ENCODE measurements around the gene SLC25A40.
"Not testable (repeated sequence)": the region's sequence is repeated elsewhere in the genome, so short reads cannot be mapped to it uniquely, and the experiment has no call there.

The SLC25A40 gene

GRCh38 chr7:87825369-87825768, 50.8 kb downstream of the SLC25A40 start:
- not testable (repeated sequence) for H3K36me3 ChIP-seq (ENCODE audit: insufficient read depth, low read length); H3K4me1 ChIP-seq (ENCODE audit: control insufficient read depth, insufficient read depth, low read length, unreplicated experiment); H3K4me3 ChIP-seq (ENCODE audit: low read depth, low read length); H2AFZ ChIP-seq (ENCODE audit: low read length, unreplicated experiment); H3K79me2 ChIP-seq (ENCODE audit: control insufficient read depth, insufficient read depth, low read length, unreplicated experiment); H3K27me3 ChIP-seq (ENCODE audit: insufficient read depth, low read length); H3K27ac ChIP-seq (ENCODE audit: low read depth, low read length)

DNA sequence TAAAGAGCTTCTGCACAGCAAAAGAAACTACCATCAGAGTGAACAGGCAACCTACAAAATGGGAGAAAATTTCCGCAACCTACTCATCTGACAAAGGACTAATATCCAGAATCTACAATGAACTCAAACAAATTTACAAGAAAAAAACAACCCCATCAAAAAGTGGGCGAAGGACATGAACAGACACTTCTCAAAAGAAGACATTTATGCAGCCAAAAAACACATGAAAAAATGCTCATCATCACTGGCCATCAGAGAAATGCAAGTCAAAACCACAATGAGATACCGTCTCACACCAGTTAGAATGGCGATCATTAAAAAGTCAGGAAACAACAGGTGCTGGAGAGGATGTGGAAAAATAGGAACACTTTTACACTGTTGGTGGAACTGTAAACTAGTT, 54.1 kb downstream of the SLC25A40 start:
- not testable (repeated sequence) for H3K27ac ChIP-seq (ENCODE audit: low read depth, low read length); H3K79me2 ChIP-seq (ENCODE audit: control insufficient read depth, insufficient read depth, low read length, unreplicated experiment); H3K27me3 ChIP-seq (ENCODE audit: insufficient read depth, low read length); H3K4me1 ChIP-seq (ENCODE audit: control insufficient read depth, insufficient read depth, low read length, unreplicated experiment); H3K4me3 ChIP-seq (ENCODE audit: low read depth, low read length); H3K36me3 ChIP-seq (ENCODE audit: insufficient read depth, low read length); H2AFZ ChIP-seq (ENCODE audit: low read length, unreplicated experiment)

DNA sequence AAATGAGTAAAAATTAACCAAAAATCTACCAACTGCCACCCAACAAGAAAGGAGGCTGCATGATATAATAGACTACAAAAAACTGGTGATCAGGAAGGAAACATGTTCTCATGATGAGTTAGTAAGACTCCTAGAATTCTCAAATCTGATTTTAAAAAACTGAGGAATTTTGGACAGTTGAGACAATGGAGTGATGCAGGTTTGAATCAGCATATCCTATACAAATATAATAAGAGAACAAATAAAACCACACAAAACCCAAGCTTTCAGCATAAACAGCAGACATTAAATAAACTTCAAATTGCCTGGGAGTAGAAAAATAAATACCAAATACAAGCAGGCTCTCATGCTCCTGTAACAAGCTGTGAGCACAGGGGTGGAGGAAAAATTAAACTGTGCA, 57.8 kb downstream of the SLC25A40 start:
- Histone ChIP-seq H3K27me3 (ENCODE audit: insufficient read depth, low read length) (no peaks in the 10 kb centered on the region), H2AFZ (ENCODE audit: low read length, unreplicated experiment) (no peak overlapping the region), H3K4me3 (ENCODE audit: low read depth, low read length) (no peak overlapping the region), H3K27ac (ENCODE audit: low read depth, low read length) (no peak overlapping the region), H3K4me1 (ENCODE audit: control insufficient read depth, insufficient read depth, low read length, unreplicated experiment) (no peaks in the 10 kb centered on the region), H3K79me2 (ENCODE audit: control insufficient read depth, insufficient read depth, low read length, unreplicated experiment) (no peaks in the 10 kb centered on the region), H3K36me3 (ENCODE audit: insufficient read depth, low read length) (no peaks in the 10 kb centered on the region)

- no peaks in the 10 kb centered on the region for H3K4me1 ChIP-seq (ENCODE audit: control insufficient read depth, insufficient read depth, low read length, unreplicated experiment)
These were observed 59.8 kb downstream of the SLC25A40 start for GRCh38 chr7:87816389-87816788.

GRCh38 chr7:87810726-87811125, 65.4 kb downstream of the SLC25A40 start:
- Histone ChIP-seq H3K27ac (ENCODE audit: low read depth, low read length) (no peak overlapping the region), H3K27me3 (ENCODE audit: insufficient read depth, low read length) (no peaks in the 10 kb centered on the region), H3K36me3 (ENCODE audit: insufficient read depth, low read length) (no peaks in the 10 kb centered on the region), H3K4me3 (ENCODE audit: low read depth, low read length) (no peak overlapping the region), H3K4me1 (ENCODE audit: control insufficient read depth, insufficient read depth, low read length, unreplicated experiment) (no peaks in the 10 kb centered on the region), H2AFZ (ENCODE audit: low read length, unreplicated experiment) (no peak overlapping the region), H3K79me2 (ENCODE audit: control insufficient read depth, insufficient read depth, low read length, unreplicated experiment) (no peaks in the 10 kb centered on the region)

More at GRCh38 chr7:87816389-87816788, 59.8 kb downstream of the SLC25A40 start:
- no peak overlapping the region for H3K4me3 ChIP-seq (ENCODE audit: low read depth, low read length)
- H2AFZ ChIP-seq (ENCODE audit: low read length, unreplicated experiment), result no peak overlapping the region
- H3K27ac ChIP-seq (ENCODE audit: low read depth, low read length), result no peak overlapping the region
- H3K36me3 ChIP-seq (ENCODE audit: insufficient read depth, low read length), result no peaks in the 10 kb centered on the region
- no peaks in the 10 kb centered on the region for H3K27me3 ChIP-seq (ENCODE audit: insufficient read depth, low read length)
- H3K79me2 ChIP-seq (ENCODE audit: control insufficient read depth, insufficient read depth, low read length, unreplicated experiment), result no peaks in the 10 kb centered on the region

- Histone ChIP-seq H3K79me2 (ENCODE audit: control insufficient read depth, insufficient read depth, low read length, unreplicated experiment) (no peaks in the 10 kb centered on the region), H2AFZ (ENCODE audit: low read length, unreplicated experiment) (no peak overlapping the region)
These were observed 66.0 kb downstream of the SLC25A40 start for GRCh38 chr7:87810130-87810529.

GRCh38 chr7:87806150-87806549, 70.0 kb downstream of the SLC25A40 start:
- Histone ChIP-seq H3K4me1 (ENCODE audit: control insufficient read depth, insufficient read depth, low read length, unreplicated experiment) (no peaks in the 10 kb centered on the region), H3K27me3 (ENCODE audit: insufficient read depth, low read length) (no peaks in the 10 kb centered on the region), H2AFZ (ENCODE audit: low read length, unreplicated experiment) (no peak overlapping the region), H3K4me3 (ENCODE audit: low read depth, low read length) (no peak overlapping the region), H3K36me3 (ENCODE audit: insufficient read depth, low read length) (no peaks in the 10 kb centered on the region), H3K27ac (ENCODE audit: low read depth, low read length) (no peak overlapping the region), H3K79me2 (ENCODE audit: control insufficient read depth, insufficient read depth, low read length, unreplicated experiment) (no peaks in the 10 kb centered on the region)

More at GRCh38 chr7:87810130-87810529, 66.0 kb downstream of the SLC25A40 start:
- no peaks in the 10 kb centered on the region for H3K36me3 ChIP-seq (ENCODE audit: insufficient read depth, low read length)
- H3K4me3 ChIP-seq (ENCODE audit: low read depth, low read length), result no peak overlapping the region
- no peaks in the 10 kb centered on the region for H3K27me3 ChIP-seq (ENCODE audit: insufficient read depth, low read length)
- no peaks in the 10 kb centered on the region for H3K4me1 ChIP-seq (ENCODE audit: control insufficient read depth, insufficient read depth, low read length, unreplicated experiment)
- H3K27ac ChIP-seq (ENCODE audit: low read depth, low read length), result no peak overlapping the region

DNA sequence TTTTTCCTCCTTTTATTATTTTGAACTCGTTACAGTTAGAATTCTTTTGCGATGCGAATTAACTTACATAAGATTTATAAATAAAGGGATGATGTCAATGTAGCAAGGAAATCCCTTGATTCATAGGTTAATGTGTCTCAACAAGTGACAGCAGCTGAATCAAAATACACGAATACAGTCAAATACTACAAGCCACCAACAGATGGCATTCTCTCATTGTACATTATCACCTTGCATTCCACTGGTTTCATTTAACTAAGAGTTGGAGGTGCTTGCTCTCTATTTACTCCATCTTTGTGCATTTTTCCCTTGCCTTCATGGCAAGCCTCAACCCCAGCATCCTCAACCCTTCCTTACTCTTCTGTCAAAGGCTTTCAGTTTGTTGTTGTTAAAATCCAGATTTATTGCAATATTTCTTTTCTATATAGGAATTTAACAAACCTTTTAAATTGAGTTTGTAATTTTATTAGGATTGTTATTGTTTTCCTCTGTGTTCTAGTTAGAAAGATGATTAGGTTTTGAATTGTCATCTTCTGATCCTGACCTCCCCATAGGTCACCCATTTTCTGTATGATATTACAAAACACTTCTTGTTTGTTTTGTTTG, 78.3 kb downstream of the SLC25A40 start:
- no peaks in the 10 kb centered on the region for H3K4me1 ChIP-seq (ENCODE audit: control insufficient read depth, insufficient read depth, low read length, unreplicated experiment)
- no peak overlapping the region for H2AFZ ChIP-seq (ENCODE audit: low read length, unreplicated experiment)
- H3K27me3 ChIP-seq (ENCODE audit: insufficient read depth, low read length), result no peaks in the 10 kb centered on the region
- H3K36me3 ChIP-seq (ENCODE audit: insufficient read depth, low read length), result no peaks in the 10 kb centered on the region
- no peak overlapping the region for H3K4me3 ChIP-seq (ENCODE audit: low read depth, low read length)
- H3K27ac ChIP-seq (ENCODE audit: low read depth, low read length), result no peak overlapping the region
- no peaks in the 10 kb centered on the region for H3K79me2 ChIP-seq (ENCODE audit: control insufficient read depth, insufficient read depth, low read length, unreplicated experiment)

DNA sequence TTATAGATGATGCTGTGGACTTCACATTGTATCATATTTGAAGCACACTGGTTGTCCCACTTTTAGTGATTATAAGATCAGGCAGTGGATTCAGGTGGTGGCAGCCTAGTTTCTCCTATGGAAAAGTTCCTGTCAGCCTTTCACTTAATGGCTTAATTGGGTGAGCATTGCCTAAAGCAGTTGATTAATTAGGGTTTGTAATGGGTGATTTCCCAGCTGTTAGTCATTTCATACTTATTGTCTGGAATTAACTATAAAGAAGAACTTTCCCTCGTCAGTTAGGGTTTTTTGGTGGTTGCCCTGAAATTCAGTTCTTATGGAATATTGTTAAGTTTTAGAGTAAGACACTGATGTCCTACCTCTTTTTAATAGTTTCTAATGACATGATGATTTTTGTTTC, 78.8 kb downstream of the SLC25A40 start:
- H3K4me3 ChIP-seq (ENCODE audit: low read depth, low read length), result no peak overlapping the region
- no peaks in the 10 kb centered on the region for H3K27me3 ChIP-seq (ENCODE audit: insufficient read depth, low read length)
- H3K4me1 ChIP-seq (ENCODE audit: control insufficient read depth, insufficient read depth, low read length, unreplicated experiment), result no peaks in the 10 kb centered on the region
- H3K79me2 ChIP-seq (ENCODE audit: control insufficient read depth, insufficient read depth, low read length, unreplicated experiment), result no peaks in the 10 kb centered on the region
- no peak overlapping the region for H2AFZ ChIP-seq (ENCODE audit: low read length, unreplicated experiment)
- H3K36me3 ChIP-seq (ENCODE audit: insufficient read depth, low read length), result no peaks in the 10 kb centered on the region
- no peak overlapping the region for H3K27ac ChIP-seq (ENCODE audit: low read depth, low read length)

GRCh38 chr7:87785368-87785995, 90.7 kb downstream of the SLC25A40 start:
- Histone ChIP-seq H3K27ac (ENCODE audit: low read depth, low read length) (no peak overlapping the region), H3K4me3 (ENCODE audit: low read depth, low read length) (no peak overlapping the region), H3K27me3 (ENCODE audit: insufficient read depth, low read length) (peaks cover 11% of the 10 kb centered on the region; the same call in 1 of the 2 replicates), H3K36me3 (ENCODE audit: insufficient read depth, low read length) (no peaks in the 10 kb centered on the region), H3K79me2 (ENCODE audit: control insufficient read depth, insufficient read depth, low read length, unreplicated experiment) (no peaks in the 10 kb centered on the region), H3K4me1 (ENCODE audit: control insufficient read depth, insufficient read depth, low read length, unreplicated experiment) (no peaks in the 10 kb centered on the region), H2AFZ (ENCODE audit: low read length, unreplicated experiment) (no peak overlapping the region)

GRCh38 chr7:87784424-87784823, 91.7 kb downstream of the SLC25A40 start:
- no peak overlapping the region for H3K27ac ChIP-seq (ENCODE audit: low read depth, low read length)
- no peak overlapping the region for H2AFZ ChIP-seq (ENCODE audit: low read length, unreplicated experiment)
- no peaks in the 10 kb centered on the region for H3K36me3 ChIP-seq (ENCODE audit: insufficient read depth, low read length)
- H3K4me1 ChIP-seq (ENCODE audit: control insufficient read depth, insufficient read depth, low read length, unreplicated experiment), result no peaks in the 10 kb centered on the region
- no peak overlapping the region for H3K4me3 ChIP-seq (ENCODE audit: low read depth, low read length)
- no peaks in the 10 kb centered on the region for H3K79me2 ChIP-seq (ENCODE audit: control insufficient read depth, insufficient read depth, low read length, unreplicated experiment)
- H3K27me3 ChIP-seq (ENCODE audit: insufficient read depth, low read length), result peaks cover 11% of the 10 kb centered on the region; the same call in 1 of the 2 replicates

Measured in ACC112 (cell line).